Loucy (cell line): ENCODE data around the gene TMEM269.

Experiments used
- H2AFZ ChIP-seq: fragments of 200-600 bp; sonication (generic); 2 replicates; pipeline ENCODE4 v1.6.0; 2016; ENCODE audit warnings: antibody characterized with exemption, mild to moderate bottlenecking, low read length, moderate library complexity
- H3F3A ChIP-seq: fragments of 200-600 bp; 2 replicates; pipeline ENCODE4 v1.6.0; 2016; ENCODE audit warnings: antibody characterized with exemption, low read depth, mild to moderate bottlenecking
- H3K27me3 ChIP-seq: fragments of 200-600 bp; sonication (generic); 2 replicates; pipeline ENCODE4 v1.6.1; 2014; ENCODE audit warnings: low read length, mild to moderate bottlenecking; ENCODE audit not compliant: insufficient read depth, poor library complexity, severe bottlenecking
- H3K36me3 ChIP-seq: fragments of 200-600 bp; sonication (generic); 2 replicates; pipeline ENCODE4 v1.6.1; 2016; ENCODE audit warnings: low read length; ENCODE audit not compliant: insufficient read depth
- H3K4me1 ChIP-seq: fragments of 200-600 bp; sonication (generic); 2 replicates; pipeline ENCODE4 v1.5.1; 2014; ENCODE audit warnings: low read length, mild to moderate bottlenecking; ENCODE audit not compliant: insufficient read depth, poor library complexity, severe bottlenecking
- H3K4me2 ChIP-seq: fragments of 200-600 bp; sonication (generic); 2 replicates; pipeline ENCODE4 v1.6.0; 2014; ENCODE audit warnings: antibody characterized with exemption, low read length, low read depth, mild to moderate bottlenecking; ENCODE audit not compliant: poor library complexity, severe bottlenecking
- H3K4me3 ChIP-seq: fragments of 200-600 bp; sonication (generic); 2 replicates; pipeline ENCODE4 v1.5.1; 2014; ENCODE audit warnings: low read length, mild to moderate bottlenecking, mixed read lengths; ENCODE audit not compliant: poor library complexity, severe bottlenecking
- H3K79me2 ChIP-seq: fragments of 200-600 bp; sonication (generic); 2 replicates; pipeline ENCODE4 v1.6.1; 2014; ENCODE audit warnings: low read length; ENCODE audit not compliant: insufficient read depth
- H3K9ac ChIP-seq: fragments of 200-600 bp; sonication (generic); 2 replicates; pipeline ENCODE4 v1.6.0; 2014; ENCODE audit warnings: mild to moderate bottlenecking, low read depth, low read length, moderate library complexity; ENCODE audit not compliant: poor library complexity, severe bottlenecking
- H3K9me2 ChIP-seq: fragments of 200-600 bp; sonication (generic); replicated peaks from 2 replicates; pipeline ENCODE4 v1.6.1; 2016; ENCODE audit warnings: low read depth, low read length, mixed read lengths
- H3K9me3 ChIP-seq: fragments of 200-600 bp; sonication (generic); 2 replicates; pipeline ENCODE4 v1.6.1; 2014; ENCODE audit warnings: mild to moderate bottlenecking, antibody characterized with exemption, low read length, low read depth; ENCODE audit not compliant: insufficient read depth
- H4K20me1 ChIP-seq: fragments of 200-600 bp; sonication (generic); 2 replicates; pipeline ENCODE4 v1.6.0; 2014; ENCODE audit warnings: antibody characterized with exemption, low read length, mild to moderate bottlenecking; ENCODE audit not compliant: insufficient read depth, poor library complexity, severe bottlenecking
- CTCF ChIP-seq: fragments of 200-600 bp; sonication (generic); conservative IDR thresholded peaks from 2 replicates; pipeline ENCODE4 v1.5.1; 2014; ENCODE audit warnings: mild to moderate bottlenecking, antibody characterized with exemption, low read length
- EZH2phosphoT487 ChIP-seq: fragments of 200-600 bp; IDR thresholded peaks from 2 replicates; pipeline ENCODE4 v1.6.1; 2018; ENCODE audit warnings: antibody characterized with exemption, mild to moderate bottlenecking, moderate library complexity, borderline replicate concordance

Gene TMEM269

GRCh38 chr1:42737986-42738677 lies 46.7 kb upstream of the TMEM269 start:
- no peak overlapping the region for H3K9ac ChIP-seq
- H3K36me3 ChIP-seq, result no peaks in the 10 kb centered on the region
- H2AFZ ChIP-seq, result no peak overlapping the region
- H3K79me2 ChIP-seq, result no peaks in the 10 kb centered on the region
- TF ChIP-seq CTCF, result no peak
- no peak for TF ChIP-seq EZH2phosphoT487
- peaks cover 11% of the 10 kb centered on the region for H3K4me1 ChIP-seq
- no peak overlapping the region for H3K4me2 ChIP-seq
- no peaks in the 10 kb centered on the region for H4K20me1 ChIP-seq
- no peaks in the 10 kb centered on the region for H3F3A ChIP-seq
- H3K27me3 ChIP-seq, result no peaks in the 10 kb centered on the region
- H3K9me3 ChIP-seq, result no peaks in the 10 kb centered on the region
- no peaks in the 10 kb centered on the region for H3K9me2 ChIP-seq
- H3K4me3 ChIP-seq, result no peak overlapping the region

- Histone ChIP-seq H4K20me1 (no peaks in the 10 kb centered on the region), H3K4me3 (no peak overlapping the region), H2AFZ (no peak overlapping the region), H3K4me1 (peaks cover 11% of the 10 kb centered on the region), H3K79me2 (no peaks in the 10 kb centered on the region), H3K36me3 (no peaks in the 10 kb centered on the region), H3K4me2 (no peak overlapping the region), H3K9ac (no peak overlapping the region), H3K27me3 (no peaks in the 10 kb centered on the region), H3K9me3 (no peaks in the 10 kb centered on the region), H3K9me2 (no peaks in the 10 kb centered on the region), H3F3A (no peaks in the 10 kb centered on the region)
- TF ChIP-seq CTCF (no peak), EZH2phosphoT487 (no peak)
These were observed 46.0 kb upstream of the TMEM269 start for GRCh38 chr1:42738678-42739226.

GRCh38 chr1:42739753-42740700 lies 44.8 kb upstream of the TMEM269 start, which contains the start of gene CLDN19:
TSS of gene CLDN19 (minus strand) at chr1:42740236. CDS start at chr1:42740063, 173 bp downstream.
- H3K79me2 ChIP-seq, result no peaks in the 10 kb centered on the region
- no peaks in the 10 kb centered on the region for H3F3A ChIP-seq
- no peaks in the 10 kb centered on the region for H3K9me2 ChIP-seq
- no peak within 1 kb of the TSS for H3K4me2 ChIP-seq
- H3K27me3 ChIP-seq, result no peaks in the 10 kb centered on the region
- no peak within 1 kb of the TSS for H3K9ac ChIP-seq
- no peak for TF ChIP-seq EZH2phosphoT487
- TF ChIP-seq CTCF, result no peak
- no peak within 1 kb of the TSS for H2AFZ ChIP-seq
- no peak within 1 kb of the TSS for H3K4me3 ChIP-seq
- peaks cover 11% of the 10 kb centered on the region for H3K4me1 ChIP-seq
- H3K9me3 ChIP-seq, result no peaks in the 10 kb centered on the region
- H4K20me1 ChIP-seq, result no peaks in the 10 kb centered on the region
- H3K36me3 ChIP-seq, result no peaks in the 10 kb centered on the region
